H1 (cell line): ENCODE data around the gene ZP2. TPM values are rescaled to one million over a fixed set of nuclear protein-coding genes. Genes with fewer than 3 reads are reported as not detected.

Source experiments
- CHD7 ChIP-seq: fragments of 300-600 bp; sonication (generic); IDR thresholded peaks from 2 replicates; pipeline ENCODE4 v1.7.1; 2012; ENCODE audit warnings: low read length, moderate library complexity, mild to moderate bottlenecking, inconsistent platforms; ENCODE audit not compliant: insufficient replicate concordance
- E2F6 ChIP-seq: IDR thresholded peaks from 2 replicates; pipeline ENCODE4 v1.6.1; 2012; ENCODE audit warnings: inconsistent platforms
- NRF1 ChIP-seq: IDR thresholded peaks from 2 replicates; pipeline ENCODE4 v1.6.1; 2011; ENCODE audit warnings: mild to moderate bottlenecking, low read depth, low read length, improper control_type of control experiment
- PHF8 ChIP-seq: fragments of 200-600 bp; sonication (generic); conservative IDR thresholded peaks from 2 replicates; pipeline ENCODE4 v1.7.1; 2012; ENCODE audit warnings: low read depth, mild to moderate bottlenecking, inconsistent platforms, low read length, moderate library complexity
- TAF7 ChIP-seq: optimal IDR thresholded peaks from 2 replicates; pipeline ENCODE3; 2011; ENCODE audit warnings: low read depth, mild to moderate bottlenecking, inconsistent platforms, low read length, moderate library complexity, borderline replicate concordance
- YY1 ChIP-seq: IDR thresholded peaks from 2 replicates; pipeline ENCODE4 v1.6.1; 2011; ENCODE audit warnings: low read depth, mild to moderate bottlenecking, low read length
- polyA plus RNA-seq, 7 experiments: library from polyadenylated mRNA; depleted of rRNA in 3 of 7; stranded (reverse) in 5 of 7; unstranded in 2 of 7; fragments of >200 nt in 5 of 7; fragments of 200-250 nt in 2 of 7; gene quantifications; 1 replicate in 5 of 7; 2 replicates in 1 of 7; 4 replicates in 1 of 7; pipeline versions ENCODE4 v1.2.1 to v1.2.3, GENCODE V29; 2011 to 2013; ENCODE audit warnings: missing spikeins in 2 of 7, mixed read lengths in 2 of 7
- total RNA-seq: library from RNA; stranded (reverse); fragmentation: NEBNext Ultra II Directional; extraction: Animal tissue kit (Norgen Biotek cat#: 25700); gene quantifications from 2 replicates; pipeline ENCODE4 v1.2.1, GENCODE V29; 2021

Gene ZP2
- total and polyA plus RNA-seq, 2 of the 8 experiments (the other 6 are each of a cell fraction or from before 2014, with no cell fraction given) = not detected

- TF ChIP-seq CHD7 (no peak), PHF8 (no peak), TAF7 (no peak), NRF1 (no peak), YY1 (no peak), E2F6 (no peak)
These were observed 33.3 kb upstream of the ZP2 start (continued) for GRCh38 chr16:21244518-21245215.
